Measurements from ENCODE around the gene PTPRA. TPM values are rescaled to one million over a fixed set of nuclear protein-coding genes. Genes with fewer than 3 reads are reported as not detected.

The PTPRA gene
- total RNA-seq, 1 experiment from 2014 or later, result 57.0 TPM

DNA sequence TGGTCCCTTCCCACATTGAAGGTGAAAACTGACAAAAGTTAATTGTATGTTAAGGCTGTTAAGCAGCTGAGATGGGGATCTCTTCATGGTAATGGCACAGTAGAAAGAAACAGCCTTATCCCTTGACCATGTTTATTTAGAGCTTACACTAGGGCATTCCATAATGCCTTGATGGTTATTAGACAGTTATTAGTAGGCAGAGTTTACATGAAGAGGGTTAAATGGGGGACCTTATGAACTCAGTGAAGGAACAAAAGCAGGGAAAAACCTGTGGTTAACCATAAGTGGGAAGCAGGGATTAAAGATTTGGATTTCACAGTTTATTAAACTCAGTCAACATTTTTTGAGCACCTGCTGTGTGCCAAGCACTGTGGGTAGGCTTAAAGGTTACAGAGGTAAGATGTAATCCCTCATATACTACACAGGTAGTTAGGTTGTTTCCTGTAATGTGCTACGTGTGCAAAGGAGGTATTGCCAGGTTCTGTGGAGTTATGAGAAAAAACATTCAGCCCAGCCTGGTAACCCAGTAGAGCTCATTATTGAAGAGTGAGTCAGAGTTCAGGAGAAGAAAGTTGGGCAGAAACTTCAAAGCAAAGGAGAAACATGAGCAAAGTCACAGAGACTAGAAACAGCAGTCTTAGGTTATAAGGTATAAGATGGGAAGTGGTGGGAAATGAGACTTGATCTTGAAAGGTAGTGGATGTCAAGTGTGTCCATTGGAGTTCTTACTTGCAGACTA is 137.9 kb downstream of the PTPRA start:
- Mint-ChIP-seq H3K27me3 (ENCODE audit: insufficient read depth, unreplicated experiment) (no peaks in the 10 kb centered on the region), H3K36me3 (ENCODE audit: insufficient read depth, unreplicated experiment) (peaks cover 32% of the 10 kb centered on the region), H3K4me3 (ENCODE audit: unreplicated experiment) (no peak overlapping the region), H3K9me3 (ENCODE audit: unreplicated experiment) (no peaks in the 10 kb centered on the region), H3K4me1 (ENCODE audit: low read depth, unreplicated experiment) (peaks cover 6% of the 10 kb centered on the region), H3K27ac (ENCODE audit: unreplicated experiment) (peak overlapping the region; percentile 10)
- H3K27me3 ChIP-seq (replicated peaks; ENCODE audit: control insufficient read depth, insufficient read depth, low read length), result no peaks in the 10 kb centered on the region
- DNase-seq, result no peak
- no peaks in the 10 kb centered on the region for H3K9me3 ChIP-seq
- no peak for TF ChIP-seq CTCF (IDR thresholded peaks at IDR 0.05; ENCODE audit: insufficient read depth in 1 of 2, low read depth in 1 of 2, low read length in 1 of 2, severe bottlenecking in 1 of 2, unreplicated experiment in 1 of 2)
- POLR2A ChIA-PET, result no interaction called here
- CTCF ChIA-PET, result no interaction called here
- H3K4me3 ChIP-seq (ENCODE audit: low read depth, low read length), result no peak overlapping the region
- intact Hi-C loops (cut with micrococcal nuclease; ENCODE audit: unreplicated experiment), result no loop called here
- no TSS peak for BruUV-seq (replicated peaks)
- H3K4me1 ChIP-seq, result no peaks in the 10 kb centered on the region
- peaks cover 1% of the 10 kb centered on the region; the same call in 1 of the 2 replicates for H3K36me3 ChIP-seq (ENCODE audit: control insufficient read depth, insufficient read depth, low read length)

DNA sequence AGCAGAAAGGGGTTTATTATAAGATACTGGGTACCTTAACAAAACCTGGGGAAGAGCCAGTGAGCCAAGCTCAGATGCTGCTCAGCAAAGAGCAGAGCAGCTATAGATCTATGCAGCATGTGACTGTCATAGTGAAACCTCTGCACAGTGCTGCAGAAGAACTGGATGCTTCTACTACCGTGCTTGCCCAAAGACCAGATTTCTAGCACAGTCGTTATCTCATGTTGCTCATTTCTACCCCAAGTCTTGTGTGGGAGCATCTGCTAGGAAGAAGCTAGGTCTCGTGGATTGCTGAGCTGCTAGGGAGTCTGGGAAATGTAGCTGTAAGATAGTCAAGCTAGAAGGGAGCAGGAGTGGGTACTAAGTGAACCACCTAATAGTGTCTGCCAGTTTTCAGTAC is 138.5 kb downstream of the PTPRA start:
- Mint-ChIP-seq H3K9me3 (ENCODE audit: unreplicated experiment) (no peaks in the 10 kb centered on the region), H3K27me3 (ENCODE audit: insufficient read depth, unreplicated experiment) (no peaks in the 10 kb centered on the region), H3K4me3 (ENCODE audit: unreplicated experiment) (no peak overlapping the region), H3K4me1 (ENCODE audit: low read depth, unreplicated experiment) (peaks cover 6% of the 10 kb centered on the region), H3K27ac (ENCODE audit: unreplicated experiment) (peak overlapping the region; percentile 10), H3K36me3 (ENCODE audit: insufficient read depth, unreplicated experiment) (peaks cover 32% of the 10 kb centered on the region)
- no peaks in the 10 kb centered on the region for H3K4me1 ChIP-seq
- no peak for TF ChIP-seq CTCF (IDR thresholded peaks at IDR 0.05; ENCODE audit: insufficient read depth in 1 of 2, low read depth in 1 of 2, low read length in 1 of 2, severe bottlenecking in 1 of 2, unreplicated experiment in 1 of 2)
- ChIA-PET CTCF (no interaction called here), POLR2A (no interaction called here)
- no TSS peak for BruUV-seq (replicated peaks)
- H3K9me3 ChIP-seq, result no peaks in the 10 kb centered on the region
- H3K27me3 ChIP-seq (replicated peaks; ENCODE audit: control insufficient read depth, insufficient read depth, low read length), result no peaks in the 10 kb centered on the region
- H3K36me3 ChIP-seq (ENCODE audit: control insufficient read depth, insufficient read depth, low read length), result 0 out of 2 replicates have a peak, but pooled peaks cover 1% of the 10 kb centered on the region
- intact Hi-C loops (cut with micrococcal nuclease; ENCODE audit: unreplicated experiment), result no loop called here
- no peak for DNase-seq
- H3K4me3 ChIP-seq (ENCODE audit: low read depth, low read length), result no peak overlapping the region

DNA sequence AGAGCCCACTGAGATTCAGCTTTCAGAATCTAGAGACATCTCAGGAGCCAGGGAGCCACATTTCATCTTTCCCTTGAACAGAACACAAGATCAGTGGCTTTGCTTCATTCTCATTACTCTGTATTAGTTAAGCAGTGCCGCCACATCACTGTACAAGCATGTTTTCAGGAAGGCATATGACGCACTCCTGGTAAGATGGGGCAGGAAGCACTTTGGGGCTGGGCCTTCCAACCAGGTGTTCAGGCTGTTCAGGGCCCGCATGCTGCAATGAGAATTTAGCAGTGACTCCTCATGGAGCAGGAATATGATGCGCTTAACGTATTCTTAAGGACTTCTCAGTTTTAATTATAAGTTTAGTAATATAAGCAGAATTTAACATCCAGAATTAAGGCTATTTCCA is 140.5 kb downstream of the PTPRA start:
- Mint-ChIP-seq H3K9me3 (ENCODE audit: unreplicated experiment) (no peaks in the 10 kb centered on the region), H3K4me1 (ENCODE audit: low read depth, unreplicated experiment) (peaks cover 6% of the 10 kb centered on the region), H3K27me3 (ENCODE audit: insufficient read depth, unreplicated experiment) (no peaks in the 10 kb centered on the region), H3K27ac (ENCODE audit: unreplicated experiment) (no peak overlapping the region), H3K36me3 (ENCODE audit: insufficient read depth, unreplicated experiment) (peaks cover 29% of the 10 kb centered on the region), H3K4me3 (ENCODE audit: unreplicated experiment) (no peak overlapping the region)
- CTCF ChIA-PET, result no interaction called here
- no peak for TF ChIP-seq CTCF (IDR thresholded peaks at IDR 0.05; ENCODE audit: insufficient read depth in 1 of 2, low read depth in 1 of 2, low read length in 1 of 2, severe bottlenecking in 1 of 2, unreplicated experiment in 1 of 2)
- intact Hi-C loops (cut with micrococcal nuclease; ENCODE audit: unreplicated experiment), result no loop called here
- H3K27me3 ChIP-seq (replicated peaks; ENCODE audit: control insufficient read depth, insufficient read depth, low read length), result no peaks in the 10 kb centered on the region
- POLR2A ChIA-PET, result no interaction called here
- H3K4me3 ChIP-seq (ENCODE audit: low read depth, low read length), result no peak overlapping the region
- no peaks in the 10 kb centered on the region for H3K4me1 ChIP-seq
- H3K36me3 ChIP-seq (ENCODE audit: control insufficient read depth, insufficient read depth, low read length), result peaks cover 4% of the 10 kb centered on the region; the same call in 1 of the 2 replicates
- no peaks in the 10 kb centered on the region for H3K9me3 ChIP-seq
- no TSS peak for BruUV-seq (replicated peaks)
- DNase-seq, result no peak
